ENCODE measurements around the gene ACP3. TPM values are rescaled to one million over a fixed set of nuclear protein-coding genes. Genes with fewer than 3 reads are reported as not detected.

Gene ACP3
- total and polyA plus RNA-seq, 12 donors: 0.48 to 30.8 (median 7.4) TPM

DNA sequence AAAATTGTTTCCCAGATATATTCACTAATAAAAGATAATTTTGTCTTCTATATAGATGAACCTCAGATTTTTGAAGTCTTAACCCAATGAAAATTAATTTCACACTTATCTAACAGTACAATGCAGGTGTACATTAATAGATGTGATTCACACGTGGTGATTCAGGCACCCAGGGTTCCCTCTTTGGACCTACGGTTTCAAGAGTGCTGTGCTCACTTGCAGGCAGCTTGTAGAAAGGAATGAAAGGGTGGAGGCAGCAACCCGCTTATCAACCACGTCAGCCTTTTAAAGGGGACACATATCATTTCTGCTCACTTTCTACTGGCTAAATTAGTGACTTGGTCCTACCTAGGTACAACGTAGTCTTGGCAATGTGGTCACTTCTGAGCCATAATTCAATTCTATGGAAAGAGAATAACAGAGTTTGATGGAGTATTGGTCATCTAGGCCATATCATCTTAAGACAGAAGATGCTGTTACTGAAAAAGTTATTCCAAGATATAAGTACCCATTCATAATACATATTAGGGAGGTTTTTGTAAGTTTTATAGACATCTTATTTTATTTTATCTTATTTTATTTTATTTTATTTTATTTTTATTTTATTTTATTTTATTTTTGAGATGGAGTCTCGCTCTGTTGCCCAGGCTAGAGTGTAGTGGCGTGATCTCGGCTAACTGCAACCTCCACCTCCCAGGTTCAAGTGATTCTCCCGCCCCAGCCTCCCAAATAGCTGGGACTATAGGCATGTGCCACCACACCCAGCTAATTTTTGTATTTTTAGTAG, 37.9 kb downstream of the ACP3 start:
- no peaks in the 10 kb centered on the region for H3K27me3 ChIP-seq
- DNase-seq: no peak
- TF ChIP-seq, protein P1, sequence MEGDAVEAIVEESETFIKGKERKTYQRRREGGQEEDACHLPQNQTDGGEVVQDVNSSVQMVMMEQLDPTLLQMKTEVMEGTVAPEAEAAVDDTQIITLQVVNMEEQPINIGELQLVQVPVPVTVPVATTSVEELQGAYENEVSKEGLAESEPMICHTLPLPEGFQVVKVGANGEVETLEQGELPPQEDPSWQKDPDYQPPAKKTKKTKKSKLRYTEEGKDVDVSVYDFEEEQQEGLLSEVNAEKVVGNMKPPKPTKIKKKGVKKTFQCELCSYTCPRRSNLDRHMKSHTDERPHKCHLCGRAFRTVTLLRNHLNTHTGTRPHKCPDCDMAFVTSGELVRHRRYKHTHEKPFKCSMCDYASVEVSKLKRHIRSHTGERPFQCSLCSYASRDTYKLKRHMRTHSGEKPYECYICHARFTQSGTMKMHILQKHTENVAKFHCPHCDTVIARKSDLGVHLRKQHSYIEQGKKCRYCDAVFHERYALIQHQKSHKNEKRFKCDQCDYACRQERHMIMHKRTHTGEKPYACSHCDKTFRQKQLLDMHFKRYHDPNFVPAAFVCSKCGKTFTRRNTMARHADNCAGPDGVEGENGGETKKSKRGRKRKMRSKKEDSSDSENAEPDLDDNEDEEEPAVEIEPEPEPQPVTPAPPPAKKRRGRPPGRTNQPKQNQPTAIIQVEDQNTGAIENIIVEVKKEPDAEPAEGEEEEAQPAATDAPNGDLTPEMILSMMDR (IDR thresholded peaks at IDR 0.05): no peak
- no peak for TF ChIP-seq POLR2A (IDR thresholded peaks at IDR 0.05)
- no peaks in the 10 kb centered on the region for H3K36me3 ChIP-seq (replicated peaks in 1 of 2)
- no peak overlapping the region for H3K4me3 ChIP-seq
- no peak overlapping the region for H3K27ac ChIP-seq
- intact Hi-C loops (cut with DNase I): loop anchor here in 1 of 2 donors (5.0 kb wide), 1 partner anchor 42 kb away; no protein-coding TSS in a partner anchor
- 82 to 86% (median 83%) methylated on average over 9 of the region's 9 CpGs for WGBS, 4 donors
- H3K9me3 ChIP-seq (replicated peaks in 1 of 3): no peaks in the 10 kb centered on the region
- H3K4me1 ChIP-seq (replicated peaks in 1 of 2): no peaks in the 10 kb centered on the region

GRCh38 chr3:132356568-132356967, 39.4 kb downstream of the ACP3 start:
- no peak for DNase-seq
- H3K27ac ChIP-seq: no peak overlapping the region
- H3K36me3 ChIP-seq (replicated peaks in 1 of 2): no peaks in the 10 kb centered on the region
- H3K9me3 ChIP-seq (replicated peaks in 1 of 3): no peaks in the 10 kb centered on the region
- 93 to 98% (median 96%) methylated on average over 5 of the region's 5 CpGs for WGBS, 4 donors
- no peaks in the 10 kb centered on the region for H3K27me3 ChIP-seq
- H3K4me1 ChIP-seq (replicated peaks in 1 of 2): no peaks in the 10 kb centered on the region
- intact Hi-C loops (cut with DNase I): no loop called here
- TF ChIP-seq POLR2A (IDR thresholded peaks at IDR 0.05): no peak
- TF ChIP-seq, protein P1 (IDR thresholded peaks at IDR 0.05): no peak
- no peak overlapping the region for H3K4me3 ChIP-seq

GRCh38 chr3:132360717-132361116, 43.5 kb downstream of the ACP3 start:
- H3K4me1 ChIP-seq (replicated peaks in 1 of 2): no peaks in the 10 kb centered on the region
- H3K4me3 ChIP-seq: no peak overlapping the region
- intact Hi-C loops (cut with DNase I): no loop called here
- WGBS, 4 donors: 0 to 100% (median 91%) methylated on average over 1 of the region's 1 CpG
- no peak for DNase-seq
- no peaks in the 10 kb centered on the region for H3K36me3 ChIP-seq (replicated peaks in 1 of 2)
- TF ChIP-seq, protein P1 (IDR thresholded peaks at IDR 0.05): no peak
- TF ChIP-seq POLR2A (IDR thresholded peaks at IDR 0.05): no peak
- H3K27me3 ChIP-seq: no peaks in the 10 kb centered on the region
- H3K27ac ChIP-seq: no peak overlapping the region
- no peaks in the 10 kb centered on the region for H3K9me3 ChIP-seq (replicated peaks in 1 of 3)

DNA sequence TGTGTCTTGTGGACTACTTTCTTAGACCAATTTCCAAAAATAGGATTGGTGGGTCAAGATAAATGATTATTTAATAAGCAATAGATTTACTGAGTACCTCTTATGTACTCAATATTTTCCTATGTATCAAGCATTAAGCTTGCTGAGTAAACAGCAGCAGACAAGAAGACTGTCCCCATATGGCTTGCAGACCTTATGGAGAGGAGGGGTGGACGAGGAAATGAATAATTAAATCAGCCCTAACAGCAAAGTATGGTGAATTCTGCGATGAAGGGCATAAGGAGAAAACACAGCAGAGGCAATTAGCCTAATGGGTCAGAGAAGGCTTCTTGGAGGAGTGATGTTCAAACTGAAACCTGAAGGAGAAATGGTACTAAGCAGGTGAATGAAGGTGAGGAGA, 45.1 kb downstream of the ACP3 start:
- 44 to 92% (median 86%) methylated on average over 2 of the region's 2 CpGs for WGBS, 4 donors
- H3K36me3 ChIP-seq (replicated peaks in 1 of 2): no peaks in the 10 kb centered on the region
- intact Hi-C loops (cut with DNase I): no loop called here
- H3K27ac ChIP-seq: no peak overlapping the region
- H3K9me3 ChIP-seq (replicated peaks in 1 of 3): no peaks in the 10 kb centered on the region
- H3K4me3 ChIP-seq: no peak overlapping the region
- TF ChIP-seq, protein P1 (IDR thresholded peaks at IDR 0.05): no peak
- no peak for TF ChIP-seq POLR2A (IDR thresholded peaks at IDR 0.05)
- no peaks in the 10 kb centered on the region for H3K27me3 ChIP-seq
- H3K4me1 ChIP-seq (replicated peaks in 1 of 2): no peaks in the 10 kb centered on the region
- DNase-seq: no peak
